ENCODE data around the gene LIMK2.
A peak's percentile ranks its signal among the peaks of the same experiment; 100 is the strongest.

LIMK2 gene

DNA sequence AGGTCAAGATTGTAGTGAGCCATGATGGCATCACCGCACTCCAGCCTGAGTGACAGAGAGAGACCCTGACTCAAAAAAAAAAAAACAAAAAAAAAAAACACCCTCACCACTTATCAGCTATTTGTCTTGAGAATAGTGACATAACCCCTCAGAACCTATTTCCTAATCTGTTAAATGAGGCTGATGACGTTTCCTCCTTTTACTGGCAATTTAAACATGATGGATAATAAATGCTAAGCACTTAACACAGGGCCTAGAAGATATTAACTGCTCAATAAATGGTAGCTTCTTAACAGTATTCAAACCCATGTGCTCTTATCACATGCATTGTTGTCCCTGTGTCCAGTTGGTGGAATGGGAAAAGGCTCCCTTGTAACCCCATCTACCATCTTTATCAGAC, 34.6 kb downstream of the LIMK2 start:
- no peak for DNase-seq
- Histone ChIP-seq H3K9ac (ENCODE audit: low read length) (no peak overlapping the region), H3K9me2 (replicated peaks; ENCODE audit: insufficient read depth, low read length) (no peaks in the 10 kb centered on the region), H3K79me2 (ENCODE audit: low read length) (peaks cover 63% of the 10 kb centered on the region), H3K27me3 (replicated peaks; ENCODE audit: insufficient read depth, low read length) (no peaks in the 10 kb centered on the region), H3K4me2 (ENCODE audit: low read depth, low read length) (no peak overlapping the region), H3K4me3 (ENCODE audit: low read length) (no peak overlapping the region), H3K27ac (ENCODE audit: low read length) (no peak overlapping the region), H2AFZ (ENCODE audit: low read length) (no peak overlapping the region), H3F3A (ENCODE audit: insufficient read depth, low read length) (no peaks in the 10 kb centered on the region), H3K9me3 (replicated peaks; ENCODE audit: insufficient read depth, low read length) (no peaks in the 10 kb centered on the region), H3K36me3 (replicated peaks; ENCODE audit: insufficient read depth, low read length) (no peaks in the 10 kb centered on the region), H3K4me1 (ENCODE audit: low read length) (no peaks in the 10 kb centered on the region), H4K20me1 (ENCODE audit: insufficient read depth, low read length) (no peaks in the 10 kb centered on the region)
- TF ChIP-seq, protein P1, sequence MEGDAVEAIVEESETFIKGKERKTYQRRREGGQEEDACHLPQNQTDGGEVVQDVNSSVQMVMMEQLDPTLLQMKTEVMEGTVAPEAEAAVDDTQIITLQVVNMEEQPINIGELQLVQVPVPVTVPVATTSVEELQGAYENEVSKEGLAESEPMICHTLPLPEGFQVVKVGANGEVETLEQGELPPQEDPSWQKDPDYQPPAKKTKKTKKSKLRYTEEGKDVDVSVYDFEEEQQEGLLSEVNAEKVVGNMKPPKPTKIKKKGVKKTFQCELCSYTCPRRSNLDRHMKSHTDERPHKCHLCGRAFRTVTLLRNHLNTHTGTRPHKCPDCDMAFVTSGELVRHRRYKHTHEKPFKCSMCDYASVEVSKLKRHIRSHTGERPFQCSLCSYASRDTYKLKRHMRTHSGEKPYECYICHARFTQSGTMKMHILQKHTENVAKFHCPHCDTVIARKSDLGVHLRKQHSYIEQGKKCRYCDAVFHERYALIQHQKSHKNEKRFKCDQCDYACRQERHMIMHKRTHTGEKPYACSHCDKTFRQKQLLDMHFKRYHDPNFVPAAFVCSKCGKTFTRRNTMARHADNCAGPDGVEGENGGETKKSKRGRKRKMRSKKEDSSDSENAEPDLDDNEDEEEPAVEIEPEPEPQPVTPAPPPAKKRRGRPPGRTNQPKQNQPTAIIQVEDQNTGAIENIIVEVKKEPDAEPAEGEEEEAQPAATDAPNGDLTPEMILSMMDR (IDR thresholded peaks at IDR 0.05; ENCODE audit: low read length): no peak
- TF ChIP-seq EZH2 (optimal IDR thresholded peaks at IDR 0.05; ENCODE audit: low read depth, low read length) (no peak), EZH2phosphoT487 (IDR thresholded peaks at IDR 0.05; ENCODE audit: low read length) (no peak)

DNA sequence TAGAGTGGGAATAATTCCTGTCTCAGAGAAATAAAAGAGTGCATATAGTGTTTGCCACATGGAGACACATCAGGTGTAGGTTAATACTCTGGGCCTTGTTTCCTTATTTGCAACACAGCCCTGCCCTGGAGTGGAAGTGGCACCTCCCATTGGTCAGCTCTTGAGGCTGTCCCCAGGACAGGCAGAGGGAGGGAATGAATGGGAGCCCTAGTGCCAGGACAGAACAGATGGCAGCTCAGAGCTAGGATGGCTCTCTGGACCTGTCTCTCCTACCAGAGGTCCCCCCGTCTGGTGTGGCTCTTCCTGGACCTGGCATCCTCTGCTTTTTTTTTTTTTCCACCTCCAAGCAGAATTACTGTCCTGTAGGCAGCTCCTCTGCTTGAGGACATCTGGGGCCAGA, 35.6 kb downstream of the LIMK2 start:
- Histone ChIP-seq H3K4me3 (ENCODE audit: low read length) (no peak overlapping the region), H3K4me1 (ENCODE audit: low read length) (no peaks in the 10 kb centered on the region), H3K4me2 (ENCODE audit: low read depth, low read length) (no peak overlapping the region), H3K9me2 (replicated peaks; ENCODE audit: insufficient read depth, low read length) (no peaks in the 10 kb centered on the region), H4K20me1 (ENCODE audit: insufficient read depth, low read length) (no peaks in the 10 kb centered on the region), H3K27ac (ENCODE audit: low read length) (no peak overlapping the region), H3K9me3 (replicated peaks; ENCODE audit: insufficient read depth, low read length) (no peaks in the 10 kb centered on the region), H3F3A (ENCODE audit: insufficient read depth, low read length) (no peaks in the 10 kb centered on the region), H3K27me3 (replicated peaks; ENCODE audit: insufficient read depth, low read length) (no peaks in the 10 kb centered on the region), H3K36me3 (replicated peaks; ENCODE audit: insufficient read depth, low read length) (no peaks in the 10 kb centered on the region), H3K79me2 (ENCODE audit: low read length) (peaks cover 58% of the 10 kb centered on the region), H3K9ac (ENCODE audit: low read length) (no peak overlapping the region), H2AFZ (ENCODE audit: low read length) (no peak overlapping the region)
- TF ChIP-seq EZH2 (optimal IDR thresholded peaks at IDR 0.05; ENCODE audit: low read depth, low read length): no peak
- TF ChIP-seq, protein P1 (IDR thresholded peaks at IDR 0.05; ENCODE audit: low read length): no peak
- no peak for TF ChIP-seq EZH2phosphoT487 (IDR thresholded peaks at IDR 0.05; ENCODE audit: low read length)
- DNase-seq: no peak

DNA sequence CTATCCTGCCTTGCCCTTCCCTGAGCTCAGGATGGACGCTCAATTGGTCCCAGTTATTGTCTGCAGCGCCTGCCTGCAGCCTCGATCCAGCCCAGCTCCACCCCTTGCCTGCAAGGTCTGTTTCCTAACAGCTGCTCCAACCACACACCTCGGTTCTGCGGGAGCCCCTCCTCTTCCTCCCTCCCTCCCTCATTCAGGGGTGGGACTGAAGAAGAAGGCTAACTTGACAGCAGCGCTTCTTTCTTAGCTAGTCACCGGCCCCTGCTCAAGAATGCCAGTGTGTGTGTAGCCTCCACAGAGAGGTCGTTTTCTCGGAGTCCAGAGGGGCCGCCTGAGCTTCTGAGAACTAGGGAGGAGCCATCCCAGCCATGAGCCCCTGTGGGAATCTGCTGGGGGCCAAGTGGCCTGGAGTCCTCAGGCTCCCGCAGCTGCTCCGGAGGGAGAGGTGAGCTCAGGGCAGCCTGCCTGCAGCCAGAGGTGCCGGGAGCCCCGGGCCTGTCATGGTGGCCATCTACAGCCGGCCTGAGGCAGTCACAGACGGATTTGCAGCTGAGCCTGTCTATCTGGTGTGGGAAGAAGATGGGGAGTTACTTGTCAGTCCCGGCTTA, 36.1 kb downstream of the LIMK2 start:
- H3K79me2 ChIP-seq (ENCODE audit: low read length): peaks cover 59% of the 10 kb centered on the region
- H2AFZ ChIP-seq (ENCODE audit: low read length): no peak overlapping the region
- H3K9ac ChIP-seq (ENCODE audit: low read length): no peak overlapping the region
- no peaks in the 10 kb centered on the region for H3K9me3 ChIP-seq (replicated peaks; ENCODE audit: insufficient read depth, low read length)
- TF ChIP-seq, protein P1 (IDR thresholded peaks at IDR 0.05; ENCODE audit: low read length): no peak
- TF ChIP-seq EZH2phosphoT487 (IDR thresholded peaks at IDR 0.05; ENCODE audit: low read length) (no peak), EZH2 (optimal IDR thresholded peaks at IDR 0.05; ENCODE audit: low read depth, low read length) (no peak)
- no peak overlapping the region for H3K4me2 ChIP-seq (ENCODE audit: low read depth, low read length)
- H3K9me2 ChIP-seq (replicated peaks; ENCODE audit: insufficient read depth, low read length): no peaks in the 10 kb centered on the region
- H3K4me3 ChIP-seq (ENCODE audit: low read length): no peak overlapping the region
- DNase-seq: peak; percentile 43
- no peak overlapping the region for H3K27ac ChIP-seq (ENCODE audit: low read length)
- H3K27me3 ChIP-seq (replicated peaks; ENCODE audit: insufficient read depth, low read length): no peaks in the 10 kb centered on the region
- H3F3A ChIP-seq (ENCODE audit: insufficient read depth, low read length): no peaks in the 10 kb centered on the region
- no peaks in the 10 kb centered on the region for H3K36me3 ChIP-seq (replicated peaks; ENCODE audit: insufficient read depth, low read length)
- H3K4me1 ChIP-seq (ENCODE audit: low read length): no peaks in the 10 kb centered on the region
- no peaks in the 10 kb centered on the region for H4K20me1 ChIP-seq (ENCODE audit: insufficient read depth, low read length)
